Esophagus mucosa (tissue), 1 donor: ENCODE measurements around the gene CDH3. TPM values are rescaled to one million over a fixed set of nuclear protein-coding genes. Genes with fewer than 3 reads are reported as not detected.

Source experiments
- ATAC-seq: fragments of 200-7000 bp; cut with Tn5 transposase; one replicate; pipeline ENCODE4 v1.9.1; 2020
- total RNA-seq: library from RNA; stranded (reverse); gene quantifications from one replicate; pipeline ENCODE4 v1.2.4, GENCODE V29; 2023
- donor health status: DM: yes; HTN: yes; CAD: no.

The CDH3 gene
- total RNA-seq, 1 donor from 2014 or later: 94.1 TPM

GRCh38 chr16:68739964-68740627, 95.0 kb downstream of the CDH3 start:
- no peak for ATAC-seq

- ATAC-seq: no peak
Observed at GRCh38 chr16:68740628-68741346, 95.7 kb downstream of the CDH3 start.

GRCh38 chr16:68743664-68744063, 98.6 kb downstream of the CDH3 start:
- no peak for ATAC-seq

- ATAC-seq: peak; percentile 88
Observed at GRCh38 chr16:68744744-68745280, 99.7 kb downstream of the CDH3 start.

GRCh38 chr16:68746951-68747350, 101.8 kb downstream of the CDH3 start:
- no peak for ATAC-seq

GRCh38 chr16:68749432-68749831, 104.3 kb downstream of the CDH3 start:
- ATAC-seq: no peak

Other genes starting within 250 kb of the CDH3 start
- gene SMPD3, start 196.8 kb upstream of the CDH3 start, total RNA-seq: 0.52 TPM
- gene ZFP90, start 106.0 kb upstream of the CDH3 start, total RNA-seq: 12.0 TPM
- gene CDH1, start 92.0 kb downstream of the CDH3 start, total RNA-seq: 334 TPM
- gene TANGO6, start 198.2 kb downstream of the CDH3 start, total RNA-seq: 12.8 TPM